Endothelial cell of umbilical vein (primary cell): ENCODE data around the gene CCDC7.

ENCODE experiments used
- GATA2 ChIP-seq: IDR thresholded peaks from 2 replicates; pipeline ENCODE4 v1.7.0; 2011; ENCODE audit warnings: low read depth, mild to moderate bottlenecking, moderate library complexity, mixed read lengths, low read length; ENCODE audit not compliant: insufficient read length, insufficient read depth
- MYC ChIP-seq: IDR thresholded peaks from one replicate; pipeline ENCODE4 v1.6.1; 2011; ENCODE audit warnings: mild to moderate bottlenecking, low read depth, low read length
- POLR2A ChIP-seq: IDR thresholded peaks from 2 replicates; pipeline ENCODE4 v1.6.1; 2012; ENCODE audit warnings: low read depth, mild to moderate bottlenecking, control low read depth, low read length
- TF ChIP-seq, protein P1 (sequence below), 2 donors: IDR thresholded peaks; 1 replicate in 1 of 2; 2 replicates in 1 of 2; pipeline ENCODE4 v1.5.1; 2011; ENCODE audit warnings: low read length in 2 of 2, mild to moderate bottlenecking in 2 of 2, moderate library complexity in 2 of 2, control low read depth in 1 of 2, inconsistent platforms in 1 of 2, low read depth in 1 of 2; ENCODE audit not compliant: insufficient read depth in 1 of 2; ENCODE audit errors: extremely low read depth in 1 of 2

DNA sequence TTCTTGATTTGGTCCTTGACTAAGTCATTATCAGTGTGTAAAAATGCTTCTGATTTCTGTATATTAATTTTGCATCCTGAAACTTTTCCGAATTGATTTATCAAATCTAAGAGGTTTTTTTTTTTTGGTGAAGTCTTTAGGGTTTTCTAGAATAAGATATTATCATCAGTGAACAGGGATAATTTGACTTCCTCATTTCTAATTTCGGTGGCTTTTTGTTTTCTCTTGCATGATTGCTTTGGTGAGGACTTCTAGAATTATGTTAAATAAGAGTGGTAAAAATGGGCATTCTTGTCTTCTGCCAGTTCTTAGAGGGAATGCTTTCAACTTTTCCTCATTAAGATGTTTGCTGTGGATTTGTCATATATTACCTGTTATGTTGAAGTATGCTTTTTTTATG lies 170.5 kb downstream of the CCDC7 start:
- TF ChIP-seq GATA2 (no peak), POLR2A (no peak), MYC (no peak)
- TF ChIP-seq, protein P1, sequence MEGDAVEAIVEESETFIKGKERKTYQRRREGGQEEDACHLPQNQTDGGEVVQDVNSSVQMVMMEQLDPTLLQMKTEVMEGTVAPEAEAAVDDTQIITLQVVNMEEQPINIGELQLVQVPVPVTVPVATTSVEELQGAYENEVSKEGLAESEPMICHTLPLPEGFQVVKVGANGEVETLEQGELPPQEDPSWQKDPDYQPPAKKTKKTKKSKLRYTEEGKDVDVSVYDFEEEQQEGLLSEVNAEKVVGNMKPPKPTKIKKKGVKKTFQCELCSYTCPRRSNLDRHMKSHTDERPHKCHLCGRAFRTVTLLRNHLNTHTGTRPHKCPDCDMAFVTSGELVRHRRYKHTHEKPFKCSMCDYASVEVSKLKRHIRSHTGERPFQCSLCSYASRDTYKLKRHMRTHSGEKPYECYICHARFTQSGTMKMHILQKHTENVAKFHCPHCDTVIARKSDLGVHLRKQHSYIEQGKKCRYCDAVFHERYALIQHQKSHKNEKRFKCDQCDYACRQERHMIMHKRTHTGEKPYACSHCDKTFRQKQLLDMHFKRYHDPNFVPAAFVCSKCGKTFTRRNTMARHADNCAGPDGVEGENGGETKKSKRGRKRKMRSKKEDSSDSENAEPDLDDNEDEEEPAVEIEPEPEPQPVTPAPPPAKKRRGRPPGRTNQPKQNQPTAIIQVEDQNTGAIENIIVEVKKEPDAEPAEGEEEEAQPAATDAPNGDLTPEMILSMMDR (IDR thresholded peaks at IDR 0.05; ENCODE audit: extremely low read depth in 1 of 2, insufficient read depth in 1 of 2, low read depth in 1 of 2, low read length in 2 of 2), result no peak
